Measurements from ENCODE around the gene CDH24. TPM values are rescaled to one million over a fixed set of nuclear protein-coding genes. Genes with fewer than 3 reads are reported as not detected.

CDH24 gene
- total and polyA plus RNA-seq, 2 experiments from 2014 or later: 8.6 to 13.4 TPM

- Histone ChIP-seq H3K9me3 (ENCODE audit: low read depth) (no peaks in the 10 kb centered on the region), H3K4me3 (no peak overlapping the region), H3K27me3 (no peaks in the 10 kb centered on the region), H3K36me3 (no peaks in the 10 kb centered on the region), H3K27ac (no peak overlapping the region), H3K4me1 (ENCODE audit: low read depth) (peaks cover 4% of the 10 kb centered on the region)
- DNase-seq (ENCODE audit: low read depth in 1 of 2, low spot score in 1 of 2): no peak
- TF ChIP-seq, protein P1, sequence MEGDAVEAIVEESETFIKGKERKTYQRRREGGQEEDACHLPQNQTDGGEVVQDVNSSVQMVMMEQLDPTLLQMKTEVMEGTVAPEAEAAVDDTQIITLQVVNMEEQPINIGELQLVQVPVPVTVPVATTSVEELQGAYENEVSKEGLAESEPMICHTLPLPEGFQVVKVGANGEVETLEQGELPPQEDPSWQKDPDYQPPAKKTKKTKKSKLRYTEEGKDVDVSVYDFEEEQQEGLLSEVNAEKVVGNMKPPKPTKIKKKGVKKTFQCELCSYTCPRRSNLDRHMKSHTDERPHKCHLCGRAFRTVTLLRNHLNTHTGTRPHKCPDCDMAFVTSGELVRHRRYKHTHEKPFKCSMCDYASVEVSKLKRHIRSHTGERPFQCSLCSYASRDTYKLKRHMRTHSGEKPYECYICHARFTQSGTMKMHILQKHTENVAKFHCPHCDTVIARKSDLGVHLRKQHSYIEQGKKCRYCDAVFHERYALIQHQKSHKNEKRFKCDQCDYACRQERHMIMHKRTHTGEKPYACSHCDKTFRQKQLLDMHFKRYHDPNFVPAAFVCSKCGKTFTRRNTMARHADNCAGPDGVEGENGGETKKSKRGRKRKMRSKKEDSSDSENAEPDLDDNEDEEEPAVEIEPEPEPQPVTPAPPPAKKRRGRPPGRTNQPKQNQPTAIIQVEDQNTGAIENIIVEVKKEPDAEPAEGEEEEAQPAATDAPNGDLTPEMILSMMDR (IDR thresholded peaks at IDR 0.05; ENCODE audit: low read depth, low read length): no peak
Measured at GRCh38 chr14:23103581-23103980, 46.3 kb upstream of the CDH24 start.

DNA sequence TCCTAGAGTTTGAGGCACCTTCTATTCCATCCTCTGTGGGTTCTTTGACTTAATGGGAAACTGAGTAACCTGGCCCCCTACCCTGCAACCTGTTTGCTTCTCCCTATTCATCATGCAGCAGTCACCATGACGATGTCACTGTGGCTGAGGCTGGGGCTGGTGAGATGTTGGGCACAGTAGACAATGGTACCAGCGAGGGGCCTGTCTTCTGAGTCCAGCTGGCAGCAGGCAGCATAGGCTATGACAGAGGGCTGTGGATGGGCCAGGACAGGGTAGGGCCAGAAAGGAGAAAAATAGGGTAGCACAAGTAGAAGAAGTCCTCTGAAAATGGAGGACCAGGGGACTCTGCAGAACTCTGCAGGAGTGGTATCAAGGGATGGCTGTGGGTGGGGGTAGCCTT is 45.5 kb upstream of the CDH24 start:
- Histone ChIP-seq H3K9me3 (ENCODE audit: low read depth) (no peaks in the 10 kb centered on the region), H3K27ac (no peak overlapping the region), H3K27me3 (no peaks in the 10 kb centered on the region), H3K4me1 (ENCODE audit: low read depth) (peaks cover 4% of the 10 kb centered on the region), H3K4me3 (no peak overlapping the region), H3K36me3 (peaks cover 4% of the 10 kb centered on the region)
- DNase-seq (ENCODE audit: low read depth in 1 of 2, low spot score in 1 of 2): no peak
- TF ChIP-seq, protein P1 (IDR thresholded peaks at IDR 0.05; ENCODE audit: low read depth, low read length): no peak

DNA sequence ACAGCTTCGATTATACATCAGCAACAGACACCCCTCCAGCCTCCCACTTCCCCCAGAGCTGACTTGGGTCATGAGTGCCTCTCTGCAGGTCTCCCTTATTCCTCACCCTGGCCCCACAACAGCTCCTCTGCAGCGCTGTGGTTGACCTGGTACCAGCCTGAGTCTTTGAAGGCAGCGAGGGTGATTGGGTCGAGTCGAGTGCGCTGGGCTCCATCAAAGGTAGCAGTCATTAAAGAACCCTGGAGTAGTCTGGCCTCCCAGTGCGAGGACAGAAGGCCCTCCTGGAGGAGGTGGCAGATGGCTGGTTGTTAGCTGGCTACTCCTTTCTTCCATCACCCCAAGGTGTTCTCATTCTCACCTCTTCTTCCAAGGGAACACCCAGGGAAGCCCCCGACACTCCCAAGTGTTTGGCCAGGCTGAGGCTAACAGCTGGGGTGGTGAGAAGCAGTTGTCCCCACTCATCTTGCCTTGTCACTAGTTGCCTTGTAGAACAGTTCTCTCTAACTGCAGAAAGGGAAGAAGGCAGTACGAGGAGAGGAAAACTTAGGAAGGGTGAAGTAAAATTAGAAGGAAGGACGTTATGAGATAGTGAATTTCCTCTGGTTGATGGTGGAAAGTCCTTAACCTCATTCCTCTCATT is 44.8 kb upstream of the CDH24 start:
- TF ChIP-seq, protein P1 (IDR thresholded peaks at IDR 0.05; ENCODE audit: low read depth, low read length): no peak
- Histone ChIP-seq H3K4me1 (ENCODE audit: low read depth) (peaks cover 4% of the 10 kb centered on the region), H3K27me3 (no peaks in the 10 kb centered on the region), H3K36me3 (peaks cover 7% of the 10 kb centered on the region), H3K4me3 (no peak overlapping the region), H3K27ac (no peak overlapping the region), H3K9me3 (ENCODE audit: low read depth) (no peaks in the 10 kb centered on the region)
- DNase-seq (ENCODE audit: low read depth in 1 of 2, low spot score in 1 of 2): no peak

DNA sequence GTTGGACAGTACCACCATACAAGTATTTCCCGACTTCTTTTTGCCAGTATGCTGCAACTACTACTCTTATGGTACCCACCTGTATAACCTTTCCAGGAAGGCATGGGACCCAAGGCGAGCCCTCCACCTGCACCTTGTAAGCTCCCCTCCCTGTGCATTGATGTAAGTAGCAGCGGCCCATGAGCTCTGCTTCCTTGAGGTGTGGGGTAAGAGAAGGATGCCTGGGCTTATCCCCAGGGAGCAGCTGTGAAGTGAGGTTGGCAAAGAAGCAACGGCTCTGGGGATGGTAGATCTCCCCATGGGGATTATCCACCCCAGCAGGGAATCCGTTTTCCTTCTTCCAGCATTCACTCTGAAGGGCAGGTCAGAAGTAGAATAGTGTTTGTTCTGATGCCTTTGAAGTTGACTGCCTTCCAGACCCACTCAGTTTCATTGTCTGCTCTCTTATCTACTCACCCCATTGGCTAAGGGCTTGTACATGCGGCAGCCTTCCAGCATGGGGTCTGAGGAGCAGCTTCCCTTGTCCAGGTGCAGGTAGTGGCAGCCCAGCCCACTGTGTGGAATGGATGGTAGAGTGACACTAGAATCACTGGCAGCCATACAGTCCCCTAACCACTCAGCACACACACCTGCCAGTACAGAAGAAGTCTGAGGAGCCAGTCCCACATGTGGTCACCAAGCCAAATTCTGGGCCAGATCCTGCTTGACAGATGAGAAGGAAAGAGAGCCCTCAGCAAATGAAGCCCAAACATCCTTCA is 44.1 kb upstream of the CDH24 start:
- H3K27me3 ChIP-seq: no peaks in the 10 kb centered on the region
- DNase-seq (ENCODE audit: low read depth in 1 of 2, low spot score in 1 of 2): no peak
- H3K4me1 ChIP-seq (ENCODE audit: low read depth): peaks cover 9% of the 10 kb centered on the region
- H3K27ac ChIP-seq: no peak overlapping the region
- no peaks in the 10 kb centered on the region for H3K9me3 ChIP-seq (ENCODE audit: low read depth)
- H3K4me3 ChIP-seq: no peak overlapping the region
- H3K36me3 ChIP-seq: peaks cover 7% of the 10 kb centered on the region
- TF ChIP-seq, protein P1 (IDR thresholded peaks at IDR 0.05; ENCODE audit: low read depth, low read length): no peak

DNA sequence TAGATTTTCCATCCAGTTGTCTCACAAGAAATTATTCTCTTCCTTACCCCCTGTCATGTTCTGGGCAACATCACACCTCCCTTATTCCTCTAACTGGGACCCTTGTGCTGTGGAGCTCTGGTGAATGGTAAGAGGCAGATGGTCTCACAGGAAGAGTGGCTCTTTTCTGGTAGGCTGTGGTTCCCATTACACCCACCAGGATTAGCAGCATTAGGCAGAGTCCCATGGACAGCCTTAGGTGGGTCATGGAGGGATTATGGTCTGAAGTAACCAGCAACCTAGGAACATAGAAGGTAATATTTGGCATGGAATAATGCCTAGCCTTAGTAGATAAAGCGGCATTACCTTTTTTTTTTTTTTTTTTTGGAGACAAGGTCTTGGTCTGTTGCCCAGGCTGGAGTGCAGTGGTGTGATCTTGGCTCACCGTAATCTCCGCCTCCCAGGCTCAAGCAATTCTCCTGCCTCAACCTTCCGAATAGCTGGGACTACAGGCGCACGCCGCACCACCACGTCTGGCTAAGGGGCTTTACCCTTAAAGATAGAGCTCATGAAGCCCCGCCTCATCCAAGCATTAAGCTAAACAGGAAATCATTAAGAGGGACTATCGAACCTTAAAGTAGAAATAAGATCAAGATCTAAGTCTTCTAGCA is 42.0 kb upstream of the CDH24 start:
- no peak overlapping the region for H3K4me3 ChIP-seq
- no peak for DNase-seq (ENCODE audit: low read depth in 1 of 2, low spot score in 1 of 2)
- H3K9me3 ChIP-seq (ENCODE audit: low read depth): no peaks in the 10 kb centered on the region
- no peak overlapping the region for H3K27ac ChIP-seq
- peaks cover 5% of the 10 kb centered on the region for H3K4me1 ChIP-seq (ENCODE audit: low read depth)
- TF ChIP-seq, protein P1 (IDR thresholded peaks at IDR 0.05; ENCODE audit: low read depth, low read length): no peak
- peaks cover 7% of the 10 kb centered on the region for H3K36me3 ChIP-seq
- no peaks in the 10 kb centered on the region for H3K27me3 ChIP-seq

All from cardiac muscle cell (in vitro differentiated cells and primary cell).